ENCODE measurements around the gene LVRN. TPM values are rescaled to one million over a fixed set of nuclear protein-coding genes. Genes with fewer than 3 reads are reported as not detected.

Gene LVRN
- polyA plus RNA-seq, 3 donors: not detected

- Histone ChIP-seq H3K4me1 (ENCODE audit: control insufficient read depth in 1 of 2, insufficient read depth in 2 of 2, low read length in 2 of 2) (peaks cover 2% of the 10 kb centered on the region in 2 donors), H3K79me2 (ENCODE audit: insufficient read depth, low read length) (no peaks in the 10 kb centered on the region), H3K9ac (ENCODE audit: insufficient read depth, low read length, poor library complexity, severe bottlenecking) (no peak overlapping the region), H4K20me1 (ENCODE audit: insufficient read depth, low read length) (no peaks in the 10 kb centered on the region), H3K9me3 (replicated peaks in 1 of 2; ENCODE audit: control insufficient read depth in 1 of 2, insufficient read depth in 1 of 2, low read length in 2 of 2) (no peaks in the 10 kb centered on the region), H2AFZ (ENCODE audit: insufficient read depth, low read depth, low read length, poor library complexity, severe bottlenecking) (no peak overlapping the region), H3K27ac (ENCODE audit: low read depth in 1 of 2, low read length in 2 of 2) (no peak overlapping the region), H3K4me2 (replicated peaks; ENCODE audit: extremely low read depth, low read length, poor library complexity, severe bottlenecking) (no peak overlapping the region), H3K27me3 (ENCODE audit: control insufficient read depth in 2 of 2, insufficient read depth in 2 of 2, low read length in 2 of 2) (no peaks in the 10 kb centered on the region), H3K4me3 (replicated peaks in 1 of 3; ENCODE audit: low read depth in 2 of 3, low read length in 3 of 3) (no peak overlapping the region), H3K36me3 (replicated peaks in 1 of 2; ENCODE audit: control insufficient read depth in 1 of 2, insufficient read depth in 2 of 2, low read length in 2 of 2) (no peaks in the 10 kb centered on the region)
- no peak for TF ChIP-seq CTCF (IDR thresholded peaks at IDR 0.05)
- Mint-ChIP-seq H3K27me3 (ENCODE audit: low read depth in 3 of 3) (peaks cover 0 to 5% (median 2%) of the 10 kb centered on the region in 3 donors), H3K4me1 (peaks cover 8% of the 10 kb centered on the region), H3K9me3 (peaks cover 0 to 2% (median 0%) of the 10 kb centered on the region in 7 donors), H3K4me3 (no peak overlapping the region), H3K36me3 (no peaks in the 10 kb centered on the region), H3K27ac (no peak overlapping the region)
- no peak for DNase-seq
- intact Hi-C loops (cut with micrococcal nuclease): no loop called here
- no CpG with 5 or more reads among the region's 1 CpG for WGBS (ENCODE audit: insufficient coverage)
These were observed 108.9 kb downstream of the LVRN start for GRCh38 chr5:116071211-116071610.

DNA sequence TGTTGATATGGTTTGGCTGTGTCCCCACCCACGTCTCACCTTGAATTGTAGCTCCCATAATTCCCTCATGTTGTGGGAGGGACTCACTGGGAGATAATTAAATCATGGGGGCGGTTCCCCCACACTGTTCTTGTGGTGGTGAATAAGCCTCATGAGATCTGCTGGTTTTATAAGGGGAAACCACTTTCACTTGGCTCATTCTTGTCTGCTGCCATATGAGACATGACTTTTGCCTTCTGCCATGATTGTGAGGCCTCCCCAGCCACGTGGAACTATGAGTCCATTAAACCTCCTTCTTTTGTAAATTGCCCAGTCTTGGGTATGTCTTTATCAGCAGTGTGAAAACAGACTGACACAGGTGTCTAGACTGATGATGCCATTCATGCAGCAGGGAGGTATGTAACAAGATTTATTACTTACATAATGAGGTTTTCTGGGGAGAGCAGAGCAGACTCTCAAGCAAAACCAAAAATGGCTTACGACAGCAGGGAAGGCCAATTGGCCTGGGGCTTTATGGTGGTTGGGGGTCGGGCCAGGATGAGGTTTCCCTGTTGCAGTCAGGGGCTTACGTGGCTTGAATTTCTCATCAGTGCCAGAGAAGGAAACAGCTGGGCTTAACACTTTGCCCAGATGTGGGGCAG, 113.0 kb downstream of the LVRN start:
- H4K20me1 ChIP-seq (ENCODE audit: insufficient read depth, low read length): no peaks in the 10 kb centered on the region
- peak overlapping the region; percentile 30 for H2AFZ ChIP-seq (ENCODE audit: insufficient read depth, low read depth, low read length, poor library complexity, severe bottlenecking)
- H3K27me3 Mint-ChIP-seq (ENCODE audit: low read depth in 3 of 3): no peaks in the 10 kb centered on the region
- no peak overlapping the region for H3K4me3 Mint-ChIP-seq
- peaks cover 14 to 15% of the 10 kb centered on the region in 2 donors for H3K4me1 ChIP-seq (ENCODE audit: control insufficient read depth in 1 of 2, insufficient read depth in 2 of 2, low read length in 2 of 2)
- H3K27ac ChIP-seq (ENCODE audit: low read depth in 1 of 2, low read length in 2 of 2): no peak overlapping the region
- H3K9me3 ChIP-seq (replicated peaks in 1 of 2; ENCODE audit: control insufficient read depth in 1 of 2, insufficient read depth in 1 of 2, low read length in 2 of 2): no peaks in the 10 kb centered on the region
- no peaks in the 10 kb centered on the region for H3K27me3 ChIP-seq (ENCODE audit: control insufficient read depth in 2 of 2, insufficient read depth in 2 of 2, low read length in 2 of 2)
- whole genome bisulfite sequencing (ENCODE audit: insufficient coverage): 0% methylated on average over 2 of the region's 6 CpGs
- no peak overlapping the region for H3K9ac ChIP-seq (ENCODE audit: insufficient read depth, low read length, poor library complexity, severe bottlenecking)
- H3K27ac Mint-ChIP-seq: peak overlapping the region in 1 of 7 donors; percentile 6
- H3K79me2 ChIP-seq (ENCODE audit: insufficient read depth, low read length): no peaks in the 10 kb centered on the region
- no peak overlapping the region for H3K4me3 ChIP-seq (replicated peaks in 1 of 3; ENCODE audit: low read depth in 2 of 3, low read length in 3 of 3)
- peaks cover 0 to 4% (median 0%) of the 10 kb centered on the region in 7 donors for H3K9me3 Mint-ChIP-seq
- no peak overlapping the region for H3K4me2 ChIP-seq (replicated peaks; ENCODE audit: extremely low read depth, low read length, poor library complexity, severe bottlenecking)
- DNase-seq: no peak
- H3K36me3 Mint-ChIP-seq: no peaks in the 10 kb centered on the region
- intact Hi-C loops (cut with micrococcal nuclease): no loop called here
- no peak for TF ChIP-seq CTCF (IDR thresholded peaks at IDR 0.05)
- H3K36me3 ChIP-seq (replicated peaks in 1 of 2; ENCODE audit: control insufficient read depth in 1 of 2, insufficient read depth in 2 of 2, low read length in 2 of 2): no peaks in the 10 kb centered on the region
- H3K4me1 Mint-ChIP-seq: peaks cover 20% of the 10 kb centered on the region
